Neural progenitor cell (in vitro differentiated cells): ENCODE data around the gene RNF186. TPM values are rescaled to one million over a fixed set of nuclear protein-coding genes. Genes with fewer than 3 reads are reported as not detected.

ENCODE experiments used
- DNase-seq: peaks from one replicate; pipeline ENCODE4 v3.0.0-alpha.2; 2016; ENCODE audit warnings: low spot score
- H2AFZ ChIP-seq: fragments of 200-600 bp; sonication (generic); replicated peaks from 2 replicates; pipeline ENCODE4 v1.6.1; 2016; ENCODE audit warnings: antibody characterized with exemption
- H3F3A ChIP-seq: fragments of 200-600 bp; sonication (generic); 2 replicates; pipeline ENCODE4 v1.6.1; 2016; ENCODE audit warnings: antibody characterized with exemption, low read depth
- H3K27ac ChIP-seq: fragments of 200-600 bp; sonication (generic); 2 replicates; pipeline ENCODE4 v1.5.1; 2016; ENCODE audit warnings: mild to moderate bottlenecking
- H3K27me3 ChIP-seq: fragments of 200-600 bp; sonication (generic); 2 replicates; pipeline ENCODE4 v1.6.1; 2016; ENCODE audit warnings: mild to moderate bottlenecking, moderate library complexity
- H3K36me3 ChIP-seq: fragments of 200-600 bp; sonication (generic); 2 replicates; pipeline ENCODE4 v1.5.1; 2016
- H3K4me1 ChIP-seq: fragments of 200-600 bp; sonication (generic); 2 replicates; pipeline ENCODE4 v1.6.1; 2016; ENCODE audit warnings: mixed run types
- H3K4me2 ChIP-seq: fragments of 200-600 bp; sonication (generic); 2 replicates; pipeline ENCODE4 v1.6.1; 2016
- H3K4me3 ChIP-seq: fragments of 200-600 bp; sonication (generic); 2 replicates; pipeline ENCODE4 v1.5.1; 2016
- H3K79me2 ChIP-seq: fragments of 200-600 bp; sonication (generic); 2 replicates; pipeline ENCODE4 v1.6.1; 2016; ENCODE audit warnings: low read depth
- H3K9ac ChIP-seq: fragments of 200-600 bp; sonication (generic); 2 replicates; pipeline ENCODE4 v1.6.1; 2016
- H3K9me3 ChIP-seq: fragments of 200-600 bp; sonication (generic); 2 replicates; pipeline ENCODE4 v1.5.1; 2016; ENCODE audit warnings: low read depth
- H4K20me1 ChIP-seq: fragments of 200-600 bp; sonication (generic); 2 replicates; pipeline ENCODE4 v1.6.1; 2016; ENCODE audit warnings: low read depth
- H3K27ac Mint-ChIP-seq: 3 replicates; pipeline ENCODE4 v1.8.0; 2021; ENCODE audit warnings: mixed read lengths
- H3K27me3 Mint-ChIP-seq: 2 replicates; pipeline ENCODE4 v1.8.0; 2022; ENCODE audit warnings: low read depth, mild to moderate bottlenecking, inconsistent platforms, moderate library complexity, mixed read lengths; ENCODE audit not compliant: insufficient read depth
- H3K36me3 Mint-ChIP-seq: 3 replicates; pipeline ENCODE4 v1.8.0; 2021; ENCODE audit warnings: mixed read lengths
- H3K4me1 Mint-ChIP-seq: 3 replicates; pipeline ENCODE4 v1.8.0; 2021; ENCODE audit warnings: mixed read lengths
- H3K4me3 Mint-ChIP-seq: 3 replicates; pipeline ENCODE4 v1.8.0; 2021; ENCODE audit warnings: mild to moderate bottlenecking, moderate library complexity, mixed read lengths
- H3K9me3 Mint-ChIP-seq: 3 replicates; pipeline ENCODE4 v1.8.0; 2020; ENCODE audit warnings: mixed read lengths
- EZH2 ChIP-seq: fragments of 200-600 bp; sonication (generic); IDR thresholded peaks from 2 replicates; pipeline ENCODE4 v1.6.1; 2017; ENCODE audit warnings: antibody characterized with exemption, mild to moderate bottlenecking, moderate library complexity
- EZH2phosphoT487 ChIP-seq: fragments of 200-600 bp; sonication (generic); IDR thresholded peaks from 2 replicates; pipeline ENCODE4 v1.6.1; 2017; ENCODE audit warnings: antibody characterized with exemption
- total RNA-seq: library from RNA; depleted of rRNA; stranded (reverse); fragments of >200 nt; gene quantifications from 2 replicates; pipeline ENCODE4 v1.2.3, GENCODE V29; 2015; ENCODE audit warnings: low replicate concordance
- TF ChIP-seq, protein P1 (sequence below): fragments of 200-600 bp; sonication (generic); IDR thresholded peaks from 2 replicates; pipeline ENCODE4 v1.5.1; 2017; ENCODE audit warnings: antibody characterized with exemption, mild to moderate bottlenecking

The RNF186 gene
- total RNA-seq, 1 donor from 2014 or later, result not detected

DNA sequence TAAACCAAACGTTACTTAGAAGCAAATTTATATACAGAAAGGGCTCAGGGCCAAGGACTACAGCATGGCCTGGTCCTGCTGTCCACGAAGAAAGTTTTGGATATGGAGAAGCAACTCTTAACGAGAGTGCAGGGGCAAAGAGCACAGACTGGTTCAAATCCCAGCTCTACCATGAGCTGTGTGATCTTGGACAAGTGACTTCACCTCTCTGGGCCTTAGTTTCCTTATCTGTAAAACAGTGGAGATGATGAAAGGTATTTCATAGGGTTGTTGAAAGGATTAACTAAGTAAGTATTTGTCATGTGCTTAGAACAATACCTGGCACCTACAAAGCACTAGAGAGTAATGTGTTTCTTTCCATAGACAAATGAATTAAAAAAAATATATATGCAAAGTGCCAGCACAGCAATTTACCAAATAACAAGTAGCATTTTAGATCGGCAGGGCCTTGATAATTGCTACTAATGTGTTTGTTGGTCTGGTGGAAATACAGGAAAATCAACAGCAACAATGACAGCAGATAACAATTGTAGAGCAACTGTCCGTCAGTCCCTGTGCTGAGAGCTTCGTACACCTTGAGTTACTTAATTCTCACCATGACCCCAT is 40.8 kb downstream of the RNF186 start:
- H3K36me3 Mint-ChIP-seq, result no peaks in the 10 kb centered on the region
- no peaks in the 10 kb centered on the region for H3K79me2 ChIP-seq
- no peaks in the 10 kb centered on the region for H4K20me1 ChIP-seq
- H3K4me2 ChIP-seq, result no peak overlapping the region
- H3K4me1 Mint-ChIP-seq, result peaks cover 13% of the 10 kb centered on the region
- DNase-seq, result no peak
- H3K9me3 Mint-ChIP-seq, result no peaks in the 10 kb centered on the region
- H3K4me3 ChIP-seq, result no peak overlapping the region
- no peaks in the 10 kb centered on the region for H3K27me3 Mint-ChIP-seq
- H3K4me3 Mint-ChIP-seq, result no peak overlapping the region
- TF ChIP-seq EZH2, result no peak
- TF ChIP-seq EZH2phosphoT487, result no peak
- TF ChIP-seq, protein P1, sequence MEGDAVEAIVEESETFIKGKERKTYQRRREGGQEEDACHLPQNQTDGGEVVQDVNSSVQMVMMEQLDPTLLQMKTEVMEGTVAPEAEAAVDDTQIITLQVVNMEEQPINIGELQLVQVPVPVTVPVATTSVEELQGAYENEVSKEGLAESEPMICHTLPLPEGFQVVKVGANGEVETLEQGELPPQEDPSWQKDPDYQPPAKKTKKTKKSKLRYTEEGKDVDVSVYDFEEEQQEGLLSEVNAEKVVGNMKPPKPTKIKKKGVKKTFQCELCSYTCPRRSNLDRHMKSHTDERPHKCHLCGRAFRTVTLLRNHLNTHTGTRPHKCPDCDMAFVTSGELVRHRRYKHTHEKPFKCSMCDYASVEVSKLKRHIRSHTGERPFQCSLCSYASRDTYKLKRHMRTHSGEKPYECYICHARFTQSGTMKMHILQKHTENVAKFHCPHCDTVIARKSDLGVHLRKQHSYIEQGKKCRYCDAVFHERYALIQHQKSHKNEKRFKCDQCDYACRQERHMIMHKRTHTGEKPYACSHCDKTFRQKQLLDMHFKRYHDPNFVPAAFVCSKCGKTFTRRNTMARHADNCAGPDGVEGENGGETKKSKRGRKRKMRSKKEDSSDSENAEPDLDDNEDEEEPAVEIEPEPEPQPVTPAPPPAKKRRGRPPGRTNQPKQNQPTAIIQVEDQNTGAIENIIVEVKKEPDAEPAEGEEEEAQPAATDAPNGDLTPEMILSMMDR, result no peak
- H2AFZ ChIP-seq, result no peak overlapping the region
- no peaks in the 10 kb centered on the region for H3K36me3 ChIP-seq
- no peak overlapping the region for H3K27ac Mint-ChIP-seq
- no peaks in the 10 kb centered on the region for H3K9me3 ChIP-seq
- H3K27me3 ChIP-seq, result peaks cover 12% of the 10 kb centered on the region
- H3F3A ChIP-seq, result no peaks in the 10 kb centered on the region
- peaks cover 11% of the 10 kb centered on the region for H3K4me1 ChIP-seq
- no peak overlapping the region for H3K27ac ChIP-seq
- H3K9ac ChIP-seq, result no peak overlapping the region

DNA sequence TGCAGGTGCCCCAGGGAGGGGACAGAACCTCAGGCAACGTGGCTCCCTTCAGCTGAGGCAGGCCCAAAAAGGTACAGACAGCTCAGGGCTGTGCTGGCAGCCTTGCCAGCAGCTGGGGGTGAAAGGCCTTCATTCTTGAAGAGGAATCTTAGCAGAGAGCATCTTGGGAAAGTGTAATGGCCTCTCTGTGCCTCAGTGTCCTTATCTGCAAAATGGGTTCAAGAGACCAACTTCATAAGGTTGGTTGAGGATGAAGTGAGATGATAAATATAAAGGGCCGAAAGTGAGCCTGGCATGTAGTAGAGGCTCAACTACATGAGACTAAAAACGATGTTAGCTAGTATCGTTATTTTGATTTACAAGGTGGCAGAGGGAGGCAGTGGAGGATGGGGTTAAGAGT is 41.6 kb downstream of the RNF186 start:
- H3K27me3 ChIP-seq, result peaks cover 4% of the 10 kb centered on the region
- TF ChIP-seq EZH2 (no peak), EZH2phosphoT487 (no peak)
- TF ChIP-seq, protein P1, result no peak
- H3K4me1 ChIP-seq, result peaks cover 19% of the 10 kb centered on the region
- Mint-ChIP-seq H3K9me3 (no peaks in the 10 kb centered on the region), H3K4me1 (peaks cover 21% of the 10 kb centered on the region), H3K27me3 (no peaks in the 10 kb centered on the region), H3K36me3 (no peaks in the 10 kb centered on the region), H3K4me3 (no peak overlapping the region), H3K27ac (no peak overlapping the region)
- no peak overlapping the region for H3K4me3 ChIP-seq
- H3F3A ChIP-seq, result no peaks in the 10 kb centered on the region
- no peaks in the 10 kb centered on the region for H3K9me3 ChIP-seq
- H3K27ac ChIP-seq, result no peak overlapping the region
- no peak for DNase-seq
- H3K4me2 ChIP-seq, result no peak overlapping the region
- H3K9ac ChIP-seq, result no peak overlapping the region
- H3K36me3 ChIP-seq, result no peaks in the 10 kb centered on the region
- H3K79me2 ChIP-seq, result no peaks in the 10 kb centered on the region
- H2AFZ ChIP-seq, result no peak overlapping the region
- no peaks in the 10 kb centered on the region for H4K20me1 ChIP-seq

DNA sequence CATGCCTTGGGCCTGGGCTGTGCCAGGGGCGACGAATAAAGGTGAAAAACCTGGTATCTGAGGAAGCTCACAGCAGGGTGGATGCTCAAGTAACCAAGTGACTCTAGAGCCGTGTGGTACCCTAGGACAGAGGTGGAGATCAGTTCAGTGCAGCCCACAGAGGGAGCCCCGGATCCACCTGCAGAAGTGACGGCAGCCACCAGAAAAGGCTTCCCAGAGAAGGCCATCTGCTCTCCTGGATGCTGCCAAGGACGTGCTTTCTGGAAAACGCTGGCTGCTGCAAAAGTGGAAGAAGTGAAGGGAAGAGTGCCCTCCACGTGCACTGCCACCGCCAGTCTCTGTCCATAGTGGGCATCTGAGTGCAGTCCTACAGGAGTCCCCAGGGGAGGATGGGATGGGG is 43.0 kb downstream of the RNF186 start:
- Histone ChIP-seq H4K20me1 (no peaks in the 10 kb centered on the region), H3K36me3 (no peaks in the 10 kb centered on the region), H3K9me3 (no peaks in the 10 kb centered on the region), H3K4me1 (peaks cover 23% of the 10 kb centered on the region), H3K4me3 (no peak overlapping the region), H3F3A (no peaks in the 10 kb centered on the region), H3K4me2 (no peak overlapping the region), H3K9ac (no peak overlapping the region), H3K27ac (no peak overlapping the region), H3K27me3 (no peaks in the 10 kb centered on the region), H2AFZ (no peak overlapping the region), H3K79me2 (no peaks in the 10 kb centered on the region)
- Mint-ChIP-seq H3K27ac (no peak overlapping the region), H3K36me3 (no peaks in the 10 kb centered on the region), H3K27me3 (peaks cover 4% of the 10 kb centered on the region), H3K9me3 (no peaks in the 10 kb centered on the region), H3K4me3 (no peak overlapping the region), H3K4me1 (peaks cover 31% of the 10 kb centered on the region)
- DNase-seq, result no peak
- TF ChIP-seq, protein P1, result no peak
- TF ChIP-seq EZH2phosphoT487, result no peak
- no peak for TF ChIP-seq EZH2
